Right lobe of liver (tissue), 6 donors: ENCODE measurements around the gene YY2. TPM values are rescaled to one million over a fixed set of nuclear protein-coding genes. Genes with fewer than 3 reads are reported as not detected.

Experiments used
- ATAC-seq, 4 donors: fragments of 200-7000 bp; cut with Tn5 transposase; one replicate each; pipeline ENCODE4 v1.9.1; 2020; ENCODE audit warnings: mild to moderate bottlenecking in 4 of 4, moderate library complexity in 4 of 4
- DNase-seq, 3 donors: peaks; one replicate each; pipeline ENCODE4 v3.0.0-alpha.2; 2020
- H3K27ac ChIP-seq, 3 donors: fragments of 200-600 bp; one replicate each; pipeline ENCODE4 v1.8.0; 2022
- H3K27me3 ChIP-seq, 2 donors: fragments of 200-600 bp; one replicate each; pipeline ENCODE4 v1.8.0; 2022
- H3K36me3 ChIP-seq, 4 donors: fragments of 200-600 bp; sonication (generic) in 1 of 4; one replicate each; pipeline versions ENCODE4 v1.5.1 to v1.8.0; 2017 to 2022; ENCODE audit warnings: control low read depth in 1 of 4
- H3K4me1 ChIP-seq, 4 donors: fragments of 200-600 bp; sonication (generic) in 1 of 4; one replicate each; pipeline versions ENCODE4 v1.5.1 to v1.8.0; 2017 to 2022; ENCODE audit warnings: control low read depth in 1 of 4
- H3K4me3 ChIP-seq, 3 donors: fragments of 200-600 bp; one replicate each; pipeline ENCODE4 v1.8.0; 2022
- H3K9me3 ChIP-seq, 4 donors: fragments of 200-600 bp; sonication (generic) in 1 of 4; one replicate each; pipeline versions ENCODE4 v1.5.1 to v1.8.0; 2017 to 2022; ENCODE audit warnings: control low read depth in 1 of 4
- CTCF ChIP-seq, 4 donors: fragments of 200-600 bp in 3 of 4; fragments of 450-650 bp in 1 of 4; IDR thresholded peaks; one replicate each; pipeline versions ENCODE4 v1.5.1 to v1.8.0; 2016 to 2022; ENCODE audit warnings: antibody characterized with exemption in 4 of 4, mild to moderate bottlenecking in 2 of 4
- POLR2A ChIP-seq: fragments of 450-650 bp; IDR thresholded peaks from one replicate; pipeline ENCODE4 v1.6.1; 2017; ENCODE audit warnings: antibody characterized with exemption, mild to moderate bottlenecking
- WGBS: methylation state at CpG from one replicate; pipeline ENCODE4 v1.1.6; 2018; ENCODE audit warnings: low coverage, low lambda C conversion rate; ENCODE audit not compliant: insufficient coverage; ENCODE audit errors: missing lambda C conversion rate; 5-methylcytosine and 5-hydroxymethylcytosine counted together
- intact Hi-C, 2 donors: fragments of 100-400 bp; cut with DNase I; formaldehyde crosslinking; loops; one replicate each; pipeline versions ENCODE4 v1.11.2 to v1.14.1; 2022
- small RNA-seq, 2 experiments: library from RNA; depleted of rRNA; stranded (forward); fragments of <200 nt; gene quantifications; one replicate each; pipeline ENCODE3, GENCODE V24; 2016
- total RNA-seq, 6 experiments: library from RNA; depleted of rRNA in 2 of 6; stranded (reverse); fragments of >200 nt in 2 of 6; fragmentation: NEBNext Ultra II Directional in 3 of 6; extraction: Animal tissue kit (Norgen Biotek cat#: 25700) in 3 of 6; gene quantifications; one replicate each; pipeline versions ENCODE4 v1.1.0 to v1.2.4, GENCODE V29; 2016 to 2023
- donor health status: DM: no; HTN: yes; CAD: no.
- donor health status: DM: no; HTN: no; CAD: no.
- donor health status: DM: no; HTN: no; CAD: no.
- donor health status: DM: no; HTN: yes; CAD: no.
- donor health status: DM: no; HTN: yes; CAD: no.

Gene YY2
- total RNA-seq, 6 experiments from 2014 or later: 0.44 to 1.5 (median 1.0) TPM

DNA sequence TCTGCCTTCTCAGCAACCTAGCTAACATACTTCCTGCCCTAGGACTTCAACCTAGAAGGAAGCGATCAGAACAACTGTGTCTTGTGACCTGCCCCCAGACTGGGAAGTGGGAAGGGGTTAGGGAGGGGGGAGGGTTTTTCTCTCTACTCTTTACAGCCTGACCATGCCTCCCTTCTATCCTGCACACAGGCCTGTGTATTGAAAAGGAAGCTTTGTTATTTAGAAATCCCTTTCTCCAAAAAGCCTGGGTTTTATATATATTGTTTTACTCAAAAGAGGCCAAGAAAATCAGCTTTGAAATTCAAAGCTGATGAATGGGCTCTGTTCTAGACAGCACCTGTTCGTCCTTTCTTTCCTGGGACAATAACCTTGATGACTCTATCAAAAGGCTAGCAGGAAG, 49.5 kb downstream of the YY2 start:
- no peaks in the 10 kb centered on the region for H3K9me3 ChIP-seq
- ATAC-seq (no peak), DNase-seq (no peak)
- H3K27me3 ChIP-seq: peaks cover 0 to 3% of the 10 kb centered on the region in 2 donors
- no peak overlapping the region for H3K27ac ChIP-seq
- no peak overlapping the region for H3K4me3 ChIP-seq
- TF ChIP-seq POLR2A: no peak
- TF ChIP-seq CTCF (IDR thresholded peaks at IDR 0.05): no peak
- no peaks in the 10 kb centered on the region for H3K4me1 ChIP-seq
- no peaks in the 10 kb centered on the region for H3K36me3 ChIP-seq
- intact Hi-C loops: no loop called here
- WGBS: 48% methylated on average over 2 of the region's 2 CpGs

DNA sequence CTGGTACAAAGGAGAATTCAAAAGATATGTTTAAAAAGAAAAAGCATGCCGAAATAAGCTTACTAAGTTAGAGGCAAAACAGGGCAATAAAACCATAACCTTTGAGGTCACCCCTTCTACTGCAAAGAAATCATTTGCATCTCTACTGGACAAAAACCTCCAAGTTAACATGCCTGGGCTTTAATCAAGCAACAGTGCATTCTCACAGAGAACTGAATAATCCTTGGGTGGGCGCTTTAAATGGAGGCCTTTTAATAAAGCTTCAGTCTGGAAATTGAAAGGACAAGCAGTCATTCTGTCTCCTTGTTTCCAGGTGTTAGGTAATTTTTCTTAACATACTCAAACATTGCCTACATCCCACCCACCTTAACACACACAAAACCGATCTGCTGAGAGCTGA, 50.2 kb downstream of the YY2 start:
- DNase-seq: no peak
- WGBS: 57% methylated on average over 3 of the region's 3 CpGs
- Histone ChIP-seq H3K9me3 (no peaks in the 10 kb centered on the region), H3K4me1 (no peaks in the 10 kb centered on the region), H3K27me3 (peaks cover 0 to 3% of the 10 kb centered on the region in 2 donors), H3K4me3 (no peak overlapping the region), H3K36me3 (no peaks in the 10 kb centered on the region), H3K27ac (no peak overlapping the region)
- intact Hi-C loops: no loop called here
- TF ChIP-seq CTCF (IDR thresholded peaks at IDR 0.05) (no peak), POLR2A (no peak)
- ATAC-seq: no peak

- H3K4me3 ChIP-seq: no peak overlapping the region
- no peaks in the 10 kb centered on the region for H3K4me1 ChIP-seq
- intact Hi-C loops: no loop called here
- peaks cover 0 to 3% of the 10 kb centered on the region in 2 donors for H3K27me3 ChIP-seq
- WGBS: 31% methylated on average over 1 of the region's 1 CpG
- ATAC-seq: no peak
- H3K9me3 ChIP-seq: no peaks in the 10 kb centered on the region
- TF ChIP-seq CTCF (IDR thresholded peaks at IDR 0.05): no peak
- TF ChIP-seq POLR2A: no peak
- no peaks in the 10 kb centered on the region for H3K36me3 ChIP-seq
- DNase-seq: no peak
- H3K27ac ChIP-seq: no peak overlapping the region
Measured at GRCh38 chrX:21907260-21907659, 51.5 kb downstream of the YY2 start.

Small RNAs within 50 kb of the gene (small RNA-seq; reads per million reads assigned to genes)
- 0 reads per million in 2 experiments for gene U73479.1

Other genes starting within 250 kb of the YY2 start
- gene KLHL34, start 197.7 kb upstream of the YY2 start, total RNA-seq: under 1 TPM in 5 of 6 experiments, not detected in 1; 0.06 to 0.18 (median 0.10) TPM
- 1 to 10 TPM in 1 of 6 experiments, under 1 TPM in 4, not detected in 1; 0.32 to 1.1 (median 0.56) TPM for gene SMPX, start 97.9 kb upstream of the YY2 start, total RNA-seq
- 10 to 100 TPM in 5 of 6 experiments, 1 to 10 TPM in 1; 10.0 to 13.6 (median 11.0) TPM for gene MBTPS2, start 16.4 kb upstream of the YY2 start, total RNA-seq
- 10 to 100 TPM; 14.6 to 27.1 (median 21.9) TPM for gene SMS, start 84.7 kb downstream of the YY2 start, total RNA-seq
- gene PHEX, start 176.3 kb downstream of the YY2 start, total RNA-seq: under 1 TPM in 1 of 6 experiments, not detected in 5; 0.13 TPM